Epithelial cell of proximal tubule (primary cell): ENCODE measurements around the gene TAF5L. TPM values are rescaled to one million over a fixed set of nuclear protein-coding genes. Genes with fewer than 3 reads are reported as not detected.
"Not testable (repeated sequence)": the region's sequence is repeated elsewhere in the genome, so short reads cannot be mapped to it uniquely, and the experiment has no call there.

ENCODE experiments used
- DNase-seq: peaks from one replicate; pipeline ENCODE4 v3.0.0-alpha.2; 2011; ENCODE audit warnings: low read depth
- H3K4me3 ChIP-seq: 2 replicates; pipeline ENCODE4 v1.5.1; 2011; ENCODE audit warnings: low read depth, mild to moderate bottlenecking, low read length
- total RNA-seq: library from RNA; depleted of rRNA; stranded (reverse); fragments of >200 nt; gene quantifications from 2 replicates; pipeline ENCODE4 v1.2.3, GENCODE V29; 2015
- TF ChIP-seq, protein P1 (sequence below): conservative IDR thresholded peaks from 2 replicates; pipeline ENCODE4 v1.5.1; 2012; ENCODE audit warnings: low read depth, mild to moderate bottlenecking, low read length

TAF5L gene
- total RNA-seq, 1 donor from 2014 or later: 9.1 TPM

DNA sequence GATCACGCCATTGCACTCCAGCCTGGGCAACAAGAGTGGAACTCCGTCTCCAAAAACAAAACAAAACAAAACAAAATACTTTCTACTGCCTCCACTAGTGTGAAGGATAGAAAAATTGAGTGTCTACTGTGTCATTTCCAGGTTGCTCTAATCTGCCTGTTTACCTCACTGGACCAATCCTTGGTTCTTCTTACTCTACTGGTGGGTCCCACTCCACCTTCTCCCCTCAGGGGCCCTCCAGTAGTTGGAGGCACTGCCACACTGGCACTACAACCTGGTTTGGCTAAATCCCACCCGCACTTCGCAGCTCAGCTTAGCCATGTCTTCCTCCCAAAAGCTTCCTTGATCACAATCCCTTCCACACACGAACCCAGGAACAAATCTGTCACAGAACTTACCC lies 2.7 kb downstream of the TAF5L start:
- DNase-seq: no peak
- H3K4me3 ChIP-seq: no peak overlapping the region

DNA sequence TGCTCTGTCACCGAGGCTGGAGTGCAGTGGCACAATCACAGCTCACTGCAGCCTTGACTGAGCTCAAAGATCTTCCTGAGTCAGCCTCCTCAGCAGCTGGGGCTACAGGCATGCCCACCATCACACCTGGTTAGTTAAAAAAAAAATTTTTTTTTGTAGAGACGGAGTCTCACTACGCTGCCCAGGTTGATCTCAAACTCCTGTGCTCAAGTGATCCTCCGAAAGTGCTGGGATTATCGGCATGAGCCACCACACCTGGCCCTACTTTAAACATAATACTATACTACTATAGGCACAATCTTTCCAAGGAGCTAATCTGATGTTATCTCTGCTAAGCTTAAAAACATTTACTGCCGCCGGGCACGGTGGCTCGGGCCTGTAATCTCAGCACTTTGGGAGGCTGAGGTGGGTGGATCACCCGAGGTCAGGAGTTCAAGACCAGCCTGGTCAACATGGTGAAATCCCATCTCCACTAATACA lies 3.2 kb downstream of the TAF5L start:
- not testable (repeated sequence) for DNase-seq, H3K4me3 ChIP-seq

More for the DNA sequence above, 2.7 kb downstream of the TAF5L start:
- TF ChIP-seq, protein P1, sequence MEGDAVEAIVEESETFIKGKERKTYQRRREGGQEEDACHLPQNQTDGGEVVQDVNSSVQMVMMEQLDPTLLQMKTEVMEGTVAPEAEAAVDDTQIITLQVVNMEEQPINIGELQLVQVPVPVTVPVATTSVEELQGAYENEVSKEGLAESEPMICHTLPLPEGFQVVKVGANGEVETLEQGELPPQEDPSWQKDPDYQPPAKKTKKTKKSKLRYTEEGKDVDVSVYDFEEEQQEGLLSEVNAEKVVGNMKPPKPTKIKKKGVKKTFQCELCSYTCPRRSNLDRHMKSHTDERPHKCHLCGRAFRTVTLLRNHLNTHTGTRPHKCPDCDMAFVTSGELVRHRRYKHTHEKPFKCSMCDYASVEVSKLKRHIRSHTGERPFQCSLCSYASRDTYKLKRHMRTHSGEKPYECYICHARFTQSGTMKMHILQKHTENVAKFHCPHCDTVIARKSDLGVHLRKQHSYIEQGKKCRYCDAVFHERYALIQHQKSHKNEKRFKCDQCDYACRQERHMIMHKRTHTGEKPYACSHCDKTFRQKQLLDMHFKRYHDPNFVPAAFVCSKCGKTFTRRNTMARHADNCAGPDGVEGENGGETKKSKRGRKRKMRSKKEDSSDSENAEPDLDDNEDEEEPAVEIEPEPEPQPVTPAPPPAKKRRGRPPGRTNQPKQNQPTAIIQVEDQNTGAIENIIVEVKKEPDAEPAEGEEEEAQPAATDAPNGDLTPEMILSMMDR: no peak

DNA sequence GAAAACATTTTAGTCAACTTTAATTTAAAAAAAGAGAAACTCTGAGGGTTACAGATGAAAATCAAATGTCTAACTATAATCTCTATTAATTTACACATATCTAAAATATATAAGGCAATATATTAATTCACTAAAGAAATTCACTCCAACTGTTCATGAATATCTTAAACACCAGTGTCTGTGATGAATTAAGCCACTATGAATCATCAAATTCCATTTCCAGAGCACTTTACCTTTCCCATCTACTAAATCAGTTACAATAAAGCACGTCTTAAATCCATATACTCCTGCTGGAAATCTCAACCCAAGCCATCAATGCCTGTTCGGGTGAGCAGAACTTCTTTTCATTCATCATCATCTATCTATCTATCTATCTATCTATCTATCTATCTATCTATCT lies 4.3 kb downstream of the TAF5L start:
- no peak for DNase-seq
- H3K4me3 ChIP-seq: no peak overlapping the region
- TF ChIP-seq, protein P1: no peak

DNA sequence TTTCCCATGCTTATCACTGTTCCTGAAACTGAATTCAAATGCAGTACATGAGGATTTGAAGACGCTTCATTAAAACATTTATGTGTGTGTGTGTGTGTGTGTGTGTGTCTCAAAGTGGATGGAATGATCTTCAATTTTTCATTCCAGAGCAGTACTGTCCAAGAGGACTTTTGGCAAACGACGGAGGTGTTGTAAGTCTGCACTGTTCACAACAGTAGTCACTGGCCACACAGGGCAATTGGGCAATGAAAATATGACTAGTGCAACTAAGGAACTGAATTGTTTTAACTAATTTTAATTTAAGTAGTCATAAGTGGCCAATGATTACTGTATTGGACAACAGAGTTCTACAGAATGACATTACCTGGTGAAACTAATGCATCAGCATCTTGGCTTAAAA lies 5.0 kb downstream of the TAF5L start:
- no peak for DNase-seq
- TF ChIP-seq, protein P1: no peak
- no peak overlapping the region for H3K4me3 ChIP-seq

DNA sequence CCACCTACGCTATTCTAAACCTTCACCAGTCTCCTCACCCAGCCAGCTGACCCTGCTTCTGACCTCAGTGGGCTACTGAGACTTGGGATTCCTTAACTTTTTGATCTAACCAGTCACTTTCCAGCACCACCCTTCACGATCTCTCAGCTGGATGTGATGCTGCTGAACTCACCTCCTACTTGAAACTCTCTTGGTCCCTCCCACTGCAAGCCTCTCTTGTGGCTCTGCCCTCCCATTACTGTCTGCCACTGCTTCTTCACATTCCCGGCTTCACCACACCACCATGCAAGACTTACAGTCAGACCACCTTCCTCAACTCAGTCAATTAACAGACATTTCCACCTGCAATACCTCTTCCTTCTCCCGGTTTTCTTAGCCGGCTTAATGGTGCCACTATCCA lies 6.3 kb downstream of the TAF5L start:
- no peak overlapping the region for H3K4me3 ChIP-seq
- no peak for DNase-seq
- TF ChIP-seq, protein P1: no peak

DNA sequence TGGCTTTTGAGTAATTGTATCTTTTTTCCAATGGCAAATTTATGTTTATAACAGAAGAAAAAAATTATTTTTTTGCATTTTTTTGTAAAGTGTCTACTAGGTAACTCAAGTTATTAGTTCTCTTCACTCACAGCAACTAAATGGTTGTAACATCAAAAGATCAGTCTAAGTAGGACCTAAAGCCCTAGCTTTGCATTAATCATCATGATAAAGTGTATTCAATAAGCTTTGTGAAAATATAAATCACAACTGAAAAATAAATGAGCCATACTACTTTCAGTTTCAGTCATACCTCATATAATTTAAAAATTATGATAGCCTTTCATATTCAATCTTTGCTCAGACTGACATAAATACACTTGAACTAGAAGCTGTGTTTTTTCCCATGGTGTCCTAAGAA lies 6.9 kb downstream of the TAF5L start:
- no peak overlapping the region for H3K4me3 ChIP-seq
- DNase-seq: no peak
- TF ChIP-seq, protein P1: no peak

DNA sequence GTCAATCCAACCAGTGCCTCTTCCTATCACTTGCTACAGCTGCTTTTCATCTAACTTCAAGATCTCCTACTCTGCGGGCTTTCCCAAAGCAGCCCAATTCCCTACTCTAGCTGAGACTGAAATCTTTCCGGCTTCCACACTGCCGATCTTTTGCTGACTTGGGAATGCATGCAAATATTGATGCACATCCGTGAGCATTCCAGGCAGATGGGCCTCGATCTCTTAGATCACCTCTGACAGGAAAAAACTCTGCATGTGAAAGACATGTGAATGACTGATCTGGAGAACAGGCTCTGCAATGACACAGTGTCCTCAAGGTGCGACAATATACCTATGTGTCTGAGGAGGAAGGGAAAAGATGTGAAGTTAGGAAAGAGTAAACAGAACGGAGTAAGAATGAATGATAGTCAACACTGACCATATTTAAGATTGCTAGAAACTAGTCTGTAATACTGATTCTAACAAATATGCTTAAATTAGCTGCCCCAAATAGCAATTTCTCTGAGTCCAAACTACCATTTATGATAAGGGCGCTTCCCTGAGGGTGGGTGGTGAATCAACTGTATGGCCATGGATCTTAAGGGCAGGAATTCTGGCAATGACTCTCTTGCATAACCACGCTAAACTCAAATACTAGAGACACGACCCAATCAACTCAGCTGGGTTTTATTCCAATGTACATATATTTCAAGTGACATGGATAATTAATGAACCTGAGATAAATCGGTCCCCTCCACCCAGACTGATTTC lies 8.4 kb downstream of the TAF5L start:
- no peak overlapping the region for H3K4me3 ChIP-seq
- TF ChIP-seq, protein P1: no peak
- DNase-seq: no peak
